ENCODE measurements around the gene FGGY.

The FGGY gene

GRCh38 chr1:59763418-59763817, 466.5 kb downstream of the FGGY start:
- H3K4me3 ChIP-seq (ENCODE audit: low read depth, low read length): no peak overlapping the region
- H3K27ac ChIP-seq: no peak overlapping the region

GRCh38 chr1:59765011-59765730, 468.3 kb downstream of the FGGY start:
- H3K27ac ChIP-seq: peak overlapping the region; percentile 85
- H3K27me3 ChIP-seq (ENCODE audit: insufficient read depth, low read depth, severe bottlenecking): no peaks in the 10 kb centered on the region
- peak; percentile 82 for DNase-seq
- H3K4me3 ChIP-seq (ENCODE audit: low read depth, low read length): no peak overlapping the region
- H3K36me3 ChIP-seq: no peaks in the 10 kb centered on the region
- no peak for TF ChIP-seq CTCF (IDR thresholded peaks at IDR 0.05; ENCODE audit: low read depth, low read length)
- H3K9me3 ChIP-seq (ENCODE audit: severe bottlenecking): no peaks in the 10 kb centered on the region

More at GRCh38 chr1:59763418-59763817, 466.5 kb downstream of the FGGY start:
- Histone ChIP-seq H3K36me3 (no peaks in the 10 kb centered on the region), H3K27me3 (ENCODE audit: insufficient read depth, low read depth, severe bottlenecking) (no peaks in the 10 kb centered on the region), H3K9me3 (ENCODE audit: severe bottlenecking) (no peaks in the 10 kb centered on the region)
- no peak for DNase-seq
- TF ChIP-seq CTCF (IDR thresholded peaks at IDR 0.05; ENCODE audit: low read depth, low read length): no peak

- TF ChIP-seq CTCF (IDR thresholded peaks at IDR 0.05; ENCODE audit: low read depth, low read length): no peak
- H3K9me3 ChIP-seq (ENCODE audit: severe bottlenecking): no peaks in the 10 kb centered on the region
- no peaks in the 10 kb centered on the region for H3K27me3 ChIP-seq (ENCODE audit: insufficient read depth, low read depth, severe bottlenecking)
- no peaks in the 10 kb centered on the region for H3K36me3 ChIP-seq
- H3K27ac ChIP-seq: peak overlapping the region; percentile 85
- H3K4me3 ChIP-seq (ENCODE audit: low read depth, low read length): no peak overlapping the region
- DNase-seq: no peak
Measured at GRCh38 chr1:59766227-59766855, 469.4 kb downstream of the FGGY start.

- TF ChIP-seq CTCF (IDR thresholded peaks at IDR 0.05; ENCODE audit: low read depth, low read length): no peak
- Histone ChIP-seq H3K4me3 (ENCODE audit: low read depth, low read length) (no peak overlapping the region), H3K36me3 (no peaks in the 10 kb centered on the region), H3K27ac (peak overlapping the region; percentile 32; the same call in 1 of the 2 replicates), H3K27me3 (ENCODE audit: insufficient read depth, low read depth, severe bottlenecking) (no peaks in the 10 kb centered on the region), H3K9me3 (ENCODE audit: severe bottlenecking) (no peaks in the 10 kb centered on the region)
- no peak for DNase-seq
Measured at GRCh38 chr1:59767119-59767518, 470.2 kb downstream of the FGGY start.

GRCh38 chr1:59768792-59769735, 472.2 kb downstream of the FGGY start:
- TF ChIP-seq CTCF (IDR thresholded peaks at IDR 0.05; ENCODE audit: low read depth, low read length): no peak
- Histone ChIP-seq H3K4me3 (ENCODE audit: low read depth, low read length) (no peak overlapping the region), H3K27me3 (ENCODE audit: insufficient read depth, low read depth, severe bottlenecking) (no peaks in the 10 kb centered on the region), H3K36me3 (no peaks in the 10 kb centered on the region), H3K9me3 (ENCODE audit: severe bottlenecking) (no peaks in the 10 kb centered on the region), H3K27ac (no peak overlapping the region)
- no peak for DNase-seq
